Heart right ventricle (tissue), 16 donors: Measurements from ENCODE around the gene NIPBL. TPM values are rescaled to one million over a fixed set of nuclear protein-coding genes. Genes with fewer than 3 reads are reported as not detected.

Experiments
- ATAC-seq, 8 donors: fragments of 200-7000 bp; cut with Tn5 transposase; one replicate each; pipeline ENCODE4 v1.9.1; 2020; ENCODE audit warnings: mild to moderate bottlenecking in 8 of 8, moderate library complexity in 8 of 8, moderate number of reproducible peaks in 1 of 8
- DNase-seq, 2 donors: peaks; one replicate each; pipeline ENCODE4 v3.0.0-alpha.2; 2020
- H3K27ac ChIP-seq, 10 donors: fragments of 200-600 bp; sonication (generic) in 2 of 10; one replicate each; pipeline versions ENCODE4 v1.5.0 to v1.8.0; 2020 to 2022; ENCODE audit warnings: mild to moderate bottlenecking in 3 of 10
- H3K27me3 ChIP-seq, 7 donors: fragments of 200-600 bp; one replicate each; pipeline ENCODE4 v1.8.0; 2021 to 2022; ENCODE audit warnings: mild to moderate bottlenecking in 2 of 7
- H3K36me3 ChIP-seq, 9 donors: fragments of 200-600 bp; sonication (generic) in 1 of 9; one replicate each; pipeline versions ENCODE4 v1.5.0 to v1.8.0; 2020 to 2022; ENCODE audit warnings: mild to moderate bottlenecking in 2 of 9
- H3K4me1 ChIP-seq, 9 donors: fragments of 200-600 bp; sonication (generic) in 1 of 9; one replicate each; pipeline versions ENCODE4 v1.5.0 to v1.8.0; 2020 to 2022; ENCODE audit warnings: mild to moderate bottlenecking in 4 of 9
- H3K4me3 ChIP-seq, 10 donors: fragments of 200-600 bp; sonication (generic) in 2 of 10; one replicate each; pipeline versions ENCODE4 v1.5.0 to v1.8.0; 2020 to 2022; ENCODE audit warnings: mild to moderate bottlenecking in 7 of 10, moderate library complexity in 2 of 10
- H3K9me3 ChIP-seq, 11 donors: fragments of 200-600 bp in 10 of 11; sonication (generic) in 2 of 11; one replicate each; pipeline versions ENCODE4 v1.5.0 to v1.8.0; 2013 to 2022; ENCODE audit warnings: mild to moderate bottlenecking in 2 of 11, control low read depth in 1 of 11, moderate library complexity in 1 of 11
- CTCF ChIP-seq, 9 donors: fragments of 200-600 bp; sonication (generic) in 2 of 9; IDR thresholded peaks; one replicate each; pipeline versions ENCODE4 v1.5.0 to v1.8.0; 2021 to 2022; ENCODE audit warnings: antibody characterized with exemption in 9 of 9, mild to moderate bottlenecking in 5 of 9, moderate library complexity in 1 of 9
- WGBS, 2 donors: extraction: QIAGEN DNeasy Blood & Tissue Kit; methylation state at CpG; one replicate each; pipeline ENCODE4 v1.1.7; 2013; ENCODE audit warnings: inconsistent platforms in 1 of 2; 5-methylcytosine and 5-hydroxymethylcytosine counted together
- intact Hi-C, 10 donors: fragments of 100-400 bp; cut with DNase I; formaldehyde crosslinking; loops; one replicate each; pipeline versions ENCODE4 v1.11.1 to v1.14.2; 2022
- polyA plus RNA-seq, 2 donors: library from polyadenylated mRNA; stranded (reverse); fragments of 200-250 nt; gene quantifications; one replicate each; pipeline ENCODE4 v1.2.3, GENCODE V29; 2013
- total RNA-seq, 10 donors: library from RNA; stranded (reverse); fragmentation: NEBNext Ultra II Directional in 3 of 10; extraction: Animal tissue kit (Norgen Biotek cat#: 25700) in 3 of 10; gene quantifications; one replicate each; pipeline versions ENCODE4 v1.2.1 to v1.2.4, GENCODE V29; 2021 to 2023
- donor health status: Arrhythmogenic right ventricular cardiomyopathy.
- donor health status: ischemic (EF 13 %, LVEDD 7.1; RV severe dilation, severe dysfunction).
- donor health status: healthy with polysubstance abuse.
- donor health status: DM: no; HTN: yes; CAD: no.
- donor health status: DM: no; HTN: no; CAD: no.
- donor health status: ischemic (EF 25% LVEDD 6.9; RV normal size, moderate dysfunction).
- donor health status: ischemic (EF 25% LVEDD 5.7; RV mildly dilated, moderate dysfunction).
- donor health status: healthy.
- donor health status: DM: yes; HTN: yes; CAD: no.
- donor health status: Ischemic cardiomyopathy.
- donor health status: ischemic (EF 35%, LVEDD 5.7; RV mildly dilated, moderate dysfunction).
- donor health status: nonischemic (EF 11% LVEDD 7.7; RV severe dilation, severe dysfunction).
- donor health status: DM: yes; HTN: yes; CAD: no.
- donor health status: PGD.
- donor health status: ischemic (EF 29% LVEDD 5.4; RV normal size, mild dysfunction).
- donor health status: nonischemic (EF 23%, LVEDD 6.1; RV moderate dilation, normal function).

The NIPBL gene
- total and polyA plus RNA-seq, 12 donors: 9.9 to 52.3 (median 43.3) TPM

GRCh38 chr5:36945687-36946086 is 69.1 kb downstream of the NIPBL start:
- Histone ChIP-seq H3K27ac (no peak overlapping the region), H3K9me3 (no peaks in the 10 kb centered on the region), H3K27me3 (no peaks in the 10 kb centered on the region), H3K4me3 (no peak overlapping the region), H3K4me1 (peaks cover 5 to 74% (median 54%) of the 10 kb centered on the region in 9 donors), H3K36me3 (no peaks in the 10 kb centered on the region)
- no peak for TF ChIP-seq CTCF (IDR thresholded peaks at IDR 0.05)
- ATAC-seq (no peak), DNase-seq (no peak)
- intact Hi-C loops: loop anchor here in 5 of 10 donors (2.0 to 10.0 kb wide), 3 partner anchors 69 to 201 kb away; partner anchors contain the start of gene NIPBL (in 4 of the 5)

- ATAC-seq: no peak
- Histone ChIP-seq H3K27me3 (no peaks in the 10 kb centered on the region), H3K27ac (no peak overlapping the region), H3K4me3 (no peak overlapping the region), H3K4me1 (peaks cover 5 to 74% (median 56%) of the 10 kb centered on the region in 9 donors), H3K9me3 (no peaks in the 10 kb centered on the region), H3K36me3 (no peaks in the 10 kb centered on the region)
- DNase-seq: no peak
- no peak for TF ChIP-seq CTCF (IDR thresholded peaks at IDR 0.05)
- intact Hi-C loops: loop anchor here in 3 of 10 donors (10.0 kb wide), 2 partner anchors 71 to 201 kb away; partner anchors contain the start of gene NIPBL (in 2 of the 3)
Observed at GRCh38 chr5:36946101-36946500, 69.5 kb downstream of the NIPBL start.

GRCh38 chr5:36948041-36948440 is 71.5 kb downstream of the NIPBL start:
- Histone ChIP-seq H3K27me3 (no peaks in the 10 kb centered on the region), H3K27ac (no peak overlapping the region), H3K36me3 (no peaks in the 10 kb centered on the region), H3K4me3 (no peak overlapping the region), H3K9me3 (no peaks in the 10 kb centered on the region), H3K4me1 (peaks cover 5 to 81% (median 57%) of the 10 kb centered on the region in 9 donors)
- intact Hi-C loops: loop anchor here in 3 of 10 donors (10.0 kb wide), 2 partner anchors 73 to 203 kb away; partner anchors contain the start of gene NIPBL (in 2 of the 3)
- no peak for TF ChIP-seq CTCF (IDR thresholded peaks at IDR 0.05)
- no peak for ATAC-seq
- DNase-seq: no peak

GRCh38 chr5:36948650-36949049 is 72.1 kb downstream of the NIPBL start:
- no peaks in the 10 kb centered on the region for H3K36me3 ChIP-seq
- no peak for ATAC-seq
- H3K4me1 ChIP-seq: peaks cover 5 to 82% (median 59%) of the 10 kb centered on the region in 9 donors
- H3K27me3 ChIP-seq: no peaks in the 10 kb centered on the region
- DNase-seq: no peak
- no peak overlapping the region for H3K4me3 ChIP-seq
- no peak for TF ChIP-seq CTCF (IDR thresholded peaks at IDR 0.05)
- WGBS, 2 donors: 88 to 89% methylated on average over 1 of the region's 1 CpG
- intact Hi-C loops: loop anchor here in 3 of 10 donors (10.0 kb wide), 2 partner anchors 74 to 204 kb away; partner anchors contain the start of gene NIPBL (in 2 of the 3)
- H3K9me3 ChIP-seq: no peaks in the 10 kb centered on the region
- no peak overlapping the region for H3K27ac ChIP-seq
